Measurements from ENCODE around the gene ATP6AP1. TPM values are rescaled to one million over a fixed set of nuclear protein-coding genes. Genes with fewer than 3 reads are reported as not detected.

The ATP6AP1 gene
- total and polyA plus RNA-seq, 2 experiments from 2014 or later: 37.7 to 52.1 TPM

GRCh38 chrX:154382483-154383069 lies 45.9 kb upstream of the ATP6AP1 start:
- ATAC-seq (no peak), DNase-seq (ENCODE audit: low spot score) (no peak)
- H4K20me1 ChIP-seq (replicated peaks; ENCODE audit: insufficient read depth): no peaks in the 10 kb centered on the region
- H3K4me1 Mint-ChIP-seq: peaks cover 18% of the 10 kb centered on the region
- peaks cover 20% of the 10 kb centered on the region for H3K36me3 Mint-ChIP-seq (ENCODE audit: low read depth)
- H3K27me3 ChIP-seq (ENCODE audit: insufficient read depth): no peaks in the 10 kb centered on the region
- no peak overlapping the region for H3K27ac Mint-ChIP-seq
- no peak for TF ChIP-seq CTCF (conservative IDR thresholded peaks at IDR 0.05; ENCODE audit: low read depth in 2 of 2)
- no peak for TF ChIP-seq CREB1 (CRISPR knock-in tag; IDR thresholded peaks at IDR 0.05; ENCODE audit: low read depth)
- TF ChIP-seq ZNF462 (CRISPR knock-in tag; IDR thresholded peaks at IDR 0.05): no peak
- TF ChIP-seq NANOG (IDR thresholded peaks at IDR 0.05; ENCODE audit: borderline replicate concordance): no peak
- no peak for TF ChIP-seq STAT1 (IDR thresholded peaks at IDR 0.05; ENCODE audit: unreplicated experiment)
- TF ChIP-seq ZNF114 (CRISPR knock-in tag; IDR thresholded peaks at IDR 0.05): no peak
- TF ChIP-seq EZH2phosphoT487 (IDR thresholded peaks at IDR 0.05; ENCODE audit: unreplicated experiment): no peak
- TF ChIP-seq EZH2 (IDR thresholded peaks at IDR 0.05; ENCODE audit: low read depth, unreplicated experiment): no peak
- no peak for TF ChIP-seq POLR2AphosphoS5 (IDR thresholded peaks at IDR 0.05; ENCODE audit: low read depth)
- TF ChIP-seq ETS1 (IDR thresholded peaks at IDR 0.05): no peak
- TF ChIP-seq ZNF331 (CRISPR knock-in tag; IDR thresholded peaks at IDR 0.05; ENCODE audit: low read depth): no peak
- TF ChIP-seq REST (IDR thresholded peaks at IDR 0.05; ENCODE audit: unreplicated experiment): no peak
- H3F3A ChIP-seq (replicated peaks; ENCODE audit: low read depth): no peaks in the 10 kb centered on the region
- H3K36me3 ChIP-seq (ENCODE audit: insufficient read depth): no peaks in the 10 kb centered on the region
- H3K4me3 Mint-ChIP-seq: no peak overlapping the region
- H3K27me3 Mint-ChIP-seq (ENCODE audit: insufficient read depth, low read depth, poor library complexity): peaks cover 9% of the 10 kb centered on the region
- H3K79me2 ChIP-seq (replicated peaks; ENCODE audit: insufficient read depth): peaks cover 11% of the 10 kb centered on the region
- H3K9me3 Mint-ChIP-seq: no peaks in the 10 kb centered on the region
- H3K9me2 ChIP-seq (ENCODE audit: insufficient read depth): no peaks in the 10 kb centered on the region
- H3K4me2 ChIP-seq: no peak overlapping the region
- no peak overlapping the region for H3K4me3 ChIP-seq
- no peak overlapping the region for H3K27ac ChIP-seq (ENCODE audit: low read depth)
- no peak overlapping the region for H2AFZ ChIP-seq
- 0 out of 2 replicates have a peak, but pooled peaks cover 4% of the 10 kb centered on the region for H3K4me1 ChIP-seq (ENCODE audit: insufficient read depth)
